Measurements from ENCODE around the gene TNFAIP3. TPM values are rescaled to one million over a fixed set of nuclear protein-coding genes. Genes with fewer than 3 reads are reported as not detected.
"Not testable (repeated sequence)": the region's sequence is repeated elsewhere in the genome, so short reads cannot be mapped to it uniquely, and the experiment has no call there.

Gene TNFAIP3
- total RNA-seq, 2 donors from 2014 or later: 217 to 268 TPM

DNA sequence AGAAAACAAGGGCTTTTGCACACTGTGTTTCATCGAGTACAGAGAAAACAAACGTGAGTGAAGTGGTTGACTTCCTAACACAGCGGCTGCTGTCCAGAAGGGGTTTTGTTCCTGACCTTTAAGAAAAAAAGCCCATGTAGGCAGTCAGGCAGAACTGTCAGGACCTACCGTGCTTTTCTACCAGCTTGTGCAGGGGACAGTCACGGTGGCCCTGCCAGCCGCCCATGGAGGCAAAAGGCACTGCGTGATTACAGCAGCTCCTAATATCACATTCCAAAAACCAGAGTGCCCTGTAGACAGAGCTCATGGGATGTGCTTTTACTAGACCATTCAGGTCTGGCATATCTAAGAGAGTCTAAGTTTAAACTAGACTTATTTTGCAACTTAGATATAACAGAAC lies 12.2 kb downstream of the TNFAIP3 start:
- H3K36me3 Mint-ChIP-seq: peaks cover 63 to 71% of the 10 kb centered on the region in 2 donors
- H3K27ac Mint-ChIP-seq: peak overlapping the region; percentile 87 to 90
- ATAC-seq (no peak), DNase-seq (ENCODE audit: low spot score in 2 of 2) (no peak)
- H3K9me3 Mint-ChIP-seq: no peaks in the 10 kb centered on the region

DNA sequence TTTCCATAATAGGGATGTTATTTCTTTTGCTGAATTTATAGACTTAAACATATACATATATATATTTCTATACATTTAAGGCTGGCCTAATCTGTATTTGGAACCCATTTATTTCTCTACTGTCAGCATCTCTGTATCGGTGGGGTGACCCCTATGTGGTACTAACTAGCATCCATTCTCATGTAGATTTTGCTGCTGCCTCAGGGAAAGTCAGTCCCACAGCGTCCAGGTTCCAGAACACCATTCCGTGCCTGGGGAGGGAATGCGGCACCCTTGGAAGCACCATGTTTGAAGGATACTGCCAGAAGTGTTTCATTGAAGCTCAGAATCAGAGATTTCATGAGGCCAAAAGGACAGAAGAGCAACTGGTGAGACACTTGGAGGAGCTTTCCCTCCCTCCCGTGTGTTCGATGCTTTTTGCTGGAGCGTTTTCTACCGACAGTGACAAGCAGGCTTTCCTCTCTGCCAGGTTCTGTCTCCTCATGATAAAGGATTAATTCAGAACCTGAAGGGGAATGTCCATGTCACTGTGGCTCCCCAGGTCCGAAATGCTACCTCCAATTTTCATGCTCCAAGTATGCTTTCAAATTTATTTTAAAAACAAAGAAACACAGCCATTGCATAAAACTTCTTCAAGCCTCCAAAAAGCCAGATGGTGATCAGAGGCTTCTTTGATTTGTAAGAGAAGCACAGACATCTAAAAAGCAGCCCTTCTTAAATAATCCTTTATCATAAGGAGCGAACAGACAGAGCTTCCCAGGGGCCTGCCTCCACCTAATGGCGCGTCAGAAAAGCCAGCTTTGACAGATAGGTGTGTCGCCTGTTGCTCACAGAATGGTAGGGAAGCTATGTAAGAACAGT lies 13.1 kb downstream of the TNFAIP3 start:
- H3K9me3 Mint-ChIP-seq: peaks cover 0 to 3% of the 10 kb centered on the region in 2 donors
- peak overlapping the region; percentile 79 to 94 for H3K27ac Mint-ChIP-seq
- DNase-seq (ENCODE audit: low spot score in 2 of 2) (no peak), ATAC-seq (no peak)
- H3K36me3 Mint-ChIP-seq: peaks cover 55 to 71% of the 10 kb centered on the region in 2 donors

DNA sequence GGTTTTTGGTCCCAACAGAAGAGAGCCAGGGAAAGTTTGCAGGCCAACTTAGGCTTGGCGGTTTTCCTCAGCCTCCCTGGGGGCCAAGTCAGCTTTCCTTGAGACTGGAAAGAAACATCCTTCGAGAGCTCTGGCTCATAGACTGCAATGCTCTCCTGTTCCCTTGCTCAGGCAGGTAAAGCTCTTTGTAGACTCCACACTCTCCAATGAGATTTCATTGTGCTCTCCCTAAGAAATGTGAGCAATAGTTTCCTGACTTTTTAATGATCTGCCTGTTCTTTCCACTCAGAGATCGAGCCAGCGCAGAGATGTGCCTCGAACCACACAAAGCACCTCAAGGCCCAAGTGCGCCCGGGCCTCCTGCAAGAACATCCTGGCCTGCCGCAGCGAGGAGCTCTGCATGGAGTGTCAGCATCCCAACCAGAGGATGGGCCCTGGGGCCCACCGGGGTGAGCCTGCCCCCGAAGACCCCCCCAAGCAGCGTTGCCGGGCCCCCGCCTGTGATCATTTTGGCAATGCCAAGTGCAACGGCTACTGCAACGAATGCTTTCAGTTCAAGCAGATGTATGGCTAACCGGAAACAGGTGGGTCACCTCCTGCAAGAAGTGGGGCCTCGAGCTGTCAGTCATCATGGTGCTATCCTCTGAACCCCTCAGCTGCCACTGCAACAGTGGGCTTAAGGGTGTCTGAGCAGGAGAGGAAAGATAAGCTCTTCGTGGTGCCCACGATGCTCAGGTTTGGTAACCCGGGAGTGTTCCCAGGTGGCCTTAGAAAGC lies 13.9 kb downstream of the TNFAIP3 start:
- Mint-ChIP-seq H3K27ac (peak overlapping the region; percentile 79 to 94), H3K9me3 (peaks cover 0 to 7% of the 10 kb centered on the region in 2 donors), H3K36me3 (peaks cover 50 to 69% of the 10 kb centered on the region in 2 donors)
- peak; percentile 7 to 13 for ATAC-seq
- no peak for DNase-seq (ENCODE audit: low spot score in 2 of 2)

DNA sequence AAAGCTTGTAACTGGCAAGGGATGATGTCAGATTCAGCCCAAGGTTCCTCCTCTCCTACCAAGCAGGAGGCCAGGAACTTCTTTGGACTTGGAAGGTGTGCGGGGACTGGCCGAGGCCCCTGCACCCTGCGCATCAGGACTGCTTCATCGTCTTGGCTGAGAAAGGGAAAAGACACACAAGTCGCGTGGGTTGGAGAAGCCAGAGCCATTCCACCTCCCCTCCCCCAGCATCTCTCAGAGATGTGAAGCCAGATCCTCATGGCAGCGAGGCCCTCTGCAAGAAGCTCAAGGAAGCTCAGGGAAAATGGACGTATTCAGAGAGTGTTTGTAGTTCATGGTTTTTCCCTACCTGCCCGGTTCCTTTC lies 14.4 kb downstream of the TNFAIP3 start:
- Mint-ChIP-seq H3K36me3 (peaks cover 55 to 72% of the 10 kb centered on the region in 2 donors), H3K27ac (peak overlapping the region in 1 of 2 donors; percentile 79), H3K9me3 (peaks cover 0 to 13% of the 10 kb centered on the region in 2 donors)
- ATAC-seq (peak; percentile 1 to 14), DNase-seq (ENCODE audit: low spot score in 2 of 2) (no peak)

DNA sequence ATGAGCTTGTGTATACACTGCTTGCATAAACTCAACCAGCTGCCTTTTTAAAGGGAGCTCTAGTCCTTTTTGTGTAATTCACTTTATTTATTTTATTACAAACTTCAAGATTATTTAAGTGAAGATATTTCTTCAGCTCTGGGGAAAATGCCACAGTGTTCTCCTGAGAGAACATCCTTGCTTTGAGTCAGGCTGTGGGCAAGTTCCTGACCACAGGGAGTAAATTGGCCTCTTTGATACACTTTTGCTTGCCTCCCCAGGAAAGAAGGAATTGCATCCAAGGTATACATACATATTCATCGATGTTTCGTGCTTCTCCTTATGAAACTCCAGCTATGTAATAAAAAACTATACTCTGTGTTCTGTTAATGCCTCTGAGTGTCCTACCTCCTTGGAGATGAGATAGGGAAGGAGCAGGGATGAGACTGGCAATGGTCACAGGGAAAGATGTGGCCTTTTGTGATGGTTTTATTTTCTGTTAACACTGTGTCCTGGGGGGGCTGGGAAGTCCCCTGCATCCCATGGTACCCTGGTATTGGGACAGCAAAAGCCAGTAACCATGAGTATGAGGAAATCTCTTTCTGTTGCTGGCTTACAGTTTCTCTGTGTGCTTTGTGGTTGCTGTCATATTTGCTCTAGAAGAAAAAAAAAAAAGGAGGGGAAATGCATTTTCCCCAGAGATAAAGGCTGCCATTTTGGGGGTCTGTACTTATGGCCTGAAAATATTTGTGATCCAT lies 15.3 kb downstream of the TNFAIP3 start:
- DNase-seq (ENCODE audit: low spot score in 2 of 2) (no peak), ATAC-seq (peak; percentile 50)
- Mint-ChIP-seq H3K27ac (peak overlapping the region; percentile 55 to 79), H3K36me3 (peaks cover 52 to 72% of the 10 kb centered on the region in 2 donors), H3K9me3 (peaks cover 3 to 14% of the 10 kb centered on the region in 2 donors)

DNA sequence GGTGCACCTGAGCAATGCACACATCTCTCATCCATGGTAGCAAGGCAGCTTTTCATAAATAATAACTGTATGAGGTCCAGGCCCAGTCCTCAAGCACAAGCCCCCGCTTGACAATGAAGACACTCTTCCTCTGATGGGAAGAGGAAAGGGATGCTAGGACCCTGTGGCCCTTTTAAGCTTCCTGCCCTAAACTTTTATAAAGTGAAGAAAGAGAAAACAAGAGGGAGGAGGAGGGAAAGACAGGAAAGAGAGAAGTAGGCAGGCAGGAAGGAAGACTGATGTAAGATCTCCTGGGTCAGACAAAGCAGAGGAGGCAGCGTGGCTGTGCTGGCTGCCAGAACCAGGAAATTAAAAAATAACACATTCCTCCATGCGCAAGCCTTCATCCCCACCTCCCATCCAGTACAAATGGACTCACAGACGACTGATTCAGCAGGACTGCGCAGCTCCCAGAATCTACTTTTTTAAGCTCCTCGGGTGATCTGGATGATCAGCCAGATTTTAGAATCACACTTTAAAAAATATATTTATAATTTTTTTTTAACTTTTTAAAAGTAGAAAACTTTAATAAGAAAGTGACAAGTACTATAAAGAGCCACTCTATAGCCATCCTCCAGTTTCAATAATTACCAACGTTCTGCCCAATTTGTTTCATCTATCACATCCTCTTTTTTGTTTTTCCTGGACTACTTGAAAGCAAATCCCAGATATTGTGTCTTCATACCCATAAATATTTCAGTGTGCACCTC lies 16.5 kb downstream of the TNFAIP3 start:
- H3K27ac Mint-ChIP-seq: peak overlapping the region; percentile 86 to 99
- peaks cover 44 to 71% of the 10 kb centered on the region in 2 donors for H3K36me3 Mint-ChIP-seq
- peaks cover 7 to 21% of the 10 kb centered on the region in 2 donors for H3K9me3 Mint-ChIP-seq
- DNase-seq (ENCODE audit: low spot score in 2 of 2): no peak
- ATAC-seq: peak; percentile 42 to 50

DNA sequence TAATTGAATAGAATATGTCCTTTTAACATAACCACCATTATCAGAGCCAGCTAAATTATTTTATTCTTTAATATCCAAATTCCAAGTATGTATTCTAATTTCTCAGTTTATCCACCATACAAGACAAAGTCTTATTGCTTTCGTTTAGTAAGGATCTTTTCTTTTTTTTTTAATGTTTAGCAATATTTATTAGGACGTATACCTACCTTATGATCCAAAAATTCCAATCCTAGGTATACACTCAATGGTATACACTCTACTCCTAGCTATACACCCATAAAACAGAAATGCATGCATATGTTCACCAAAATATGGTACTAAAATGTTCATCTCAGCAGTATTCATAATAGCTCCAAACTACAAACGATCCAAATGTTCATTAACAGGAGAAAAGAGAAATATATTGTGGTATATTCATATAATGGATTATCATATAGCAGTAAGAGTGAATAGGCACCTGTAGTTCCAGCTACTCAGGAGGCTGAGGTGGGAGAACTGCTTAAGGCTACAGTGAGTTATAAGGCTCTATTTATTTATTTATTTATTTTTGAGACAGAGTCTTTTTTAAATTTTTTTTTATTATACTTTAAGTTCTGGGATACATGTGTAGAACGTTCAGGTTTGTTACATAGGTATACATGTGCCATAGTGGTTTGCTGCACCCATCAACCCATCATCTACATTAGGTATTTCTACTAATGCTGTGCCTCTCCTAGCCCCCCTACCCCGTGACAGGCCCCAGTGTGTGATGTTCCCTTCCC lies 17.3 kb downstream of the TNFAIP3 start:
- Mint-ChIP-seq H3K9me3 (peaks cover 12 to 27% of the 10 kb centered on the region in 2 donors), H3K36me3 (peaks cover 38 to 71% of the 10 kb centered on the region in 2 donors), H3K27ac (peak overlapping the region; percentile 22 to 86)
- ATAC-seq (peak in 1 of 2 donors; percentile 28), DNase-seq (ENCODE audit: low spot score in 2 of 2) (no peak)

DNA sequence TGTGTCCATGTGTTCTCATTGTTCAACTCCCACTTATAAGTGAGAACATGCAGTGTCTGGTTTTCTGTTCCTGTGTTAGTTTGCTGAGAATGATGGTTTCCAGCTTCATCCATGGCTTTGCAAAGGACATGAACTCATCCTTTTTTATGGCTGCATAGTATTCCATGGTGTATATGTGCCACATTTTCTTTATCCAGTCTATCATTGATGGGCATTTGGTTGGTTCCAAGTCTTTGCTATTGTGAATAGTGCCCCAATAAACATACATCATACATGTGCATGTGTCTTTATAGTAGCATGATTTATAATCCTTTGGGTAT lies 17.8 kb downstream of the TNFAIP3 start:
- Mint-ChIP-seq H3K27ac (peak overlapping the region; percentile 7 to 86), H3K36me3 (peaks cover 35 to 71% of the 10 kb centered on the region in 2 donors), H3K9me3 (peaks cover 13 to 31% of the 10 kb centered on the region in 2 donors)
- not testable (repeated sequence) for ATAC-seq; DNase-seq (ENCODE audit: low spot score in 2 of 2)

DNA sequence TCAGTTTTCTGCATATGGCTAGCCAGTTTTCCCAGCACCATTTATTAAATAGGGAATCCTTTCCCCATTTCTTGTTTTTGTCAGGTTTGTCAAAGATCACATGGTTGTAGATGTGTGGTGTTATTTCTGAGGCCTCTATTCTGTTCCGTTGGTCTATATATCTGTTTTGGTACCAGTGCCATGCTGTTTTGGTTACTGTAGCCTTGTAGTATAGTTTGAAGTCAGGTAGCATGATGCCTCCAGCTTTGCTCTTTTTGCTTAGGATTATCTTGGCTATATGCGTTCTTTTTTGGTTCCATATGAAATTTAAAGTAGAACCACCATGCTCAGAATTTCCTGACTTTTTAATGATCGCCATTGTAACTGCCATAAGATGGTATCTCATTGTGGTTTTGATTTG lies 19.2 kb downstream of the TNFAIP3 start:
- H3K27ac Mint-ChIP-seq: peak overlapping the region in 1 of 2 donors; percentile 86
- not testable (repeated sequence) for ATAC-seq; DNase-seq (ENCODE audit: low spot score in 2 of 2)
- H3K9me3 Mint-ChIP-seq: peaks cover 16 to 34% of the 10 kb centered on the region in 2 donors
- peaks cover 28 to 66% of the 10 kb centered on the region in 2 donors for H3K36me3 Mint-ChIP-seq

DNA sequence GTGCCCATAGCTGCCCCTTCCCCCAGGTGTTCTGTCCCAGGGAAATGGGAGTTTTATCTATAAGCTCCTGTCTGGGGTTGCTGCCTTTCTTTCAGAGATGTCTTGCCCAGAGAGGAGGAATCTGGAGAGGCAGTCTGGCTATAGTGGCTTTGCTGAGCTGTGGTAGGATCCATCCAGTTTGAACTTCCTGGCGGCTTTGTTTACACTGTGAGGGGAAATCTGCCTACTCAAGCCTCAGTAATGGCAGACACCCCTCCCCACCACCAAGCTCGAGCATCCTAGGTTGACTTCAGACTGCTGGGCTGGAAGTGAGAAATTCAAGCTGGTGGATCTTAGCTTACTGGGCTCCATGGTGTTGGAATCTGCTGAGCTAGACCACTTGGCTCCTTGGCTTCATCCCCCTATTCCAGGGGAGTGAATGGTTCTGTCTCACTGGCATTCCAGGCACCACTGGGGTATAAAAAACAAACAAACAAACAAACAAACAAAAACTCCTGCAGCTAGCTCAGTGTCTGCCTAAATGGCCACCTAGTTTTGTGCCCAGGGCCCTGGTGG lies 24.0 kb downstream of the TNFAIP3 start:
- Mint-ChIP-seq H3K36me3 (peaks cover 23 to 73% of the 10 kb centered on the region in 2 donors), H3K27ac (no peak overlapping the region), H3K9me3 (peaks cover 19 to 42% of the 10 kb centered on the region in 2 donors)
- no peak for ATAC-seq
- no peak for DNase-seq (ENCODE audit: low spot score in 2 of 2)

DNA sequence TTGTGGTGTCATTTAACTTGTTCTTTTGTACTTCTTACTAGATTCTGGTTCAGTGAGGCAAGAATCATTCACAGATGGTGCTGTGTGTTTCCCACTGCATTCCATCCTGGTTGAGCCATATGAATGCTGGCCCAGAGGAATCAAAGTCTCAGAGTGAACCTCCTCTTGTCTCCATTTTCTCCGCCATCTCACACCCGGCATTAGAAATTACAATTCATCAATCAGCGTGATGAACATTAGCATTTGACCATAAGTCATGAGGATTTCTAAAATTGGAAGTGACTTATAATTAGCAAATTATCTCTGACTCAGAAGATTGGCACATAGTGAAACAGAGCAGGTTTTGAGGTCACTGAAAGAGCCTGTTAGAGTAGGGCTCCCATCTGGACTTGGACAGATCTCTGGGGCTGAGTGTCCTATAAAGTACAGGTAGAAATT lies 25.2 kb downstream of the TNFAIP3 start:
- DNase-seq (ENCODE audit: low spot score in 2 of 2) (no peak), ATAC-seq (peak in 1 of 2 donors; percentile 37)
- H3K9me3 Mint-ChIP-seq: peaks cover 17 to 39% of the 10 kb centered on the region in 2 donors
- H3K36me3 Mint-ChIP-seq: peaks cover 17 to 62% of the 10 kb centered on the region in 2 donors
- H3K27ac Mint-ChIP-seq: no peak overlapping the region

DNA sequence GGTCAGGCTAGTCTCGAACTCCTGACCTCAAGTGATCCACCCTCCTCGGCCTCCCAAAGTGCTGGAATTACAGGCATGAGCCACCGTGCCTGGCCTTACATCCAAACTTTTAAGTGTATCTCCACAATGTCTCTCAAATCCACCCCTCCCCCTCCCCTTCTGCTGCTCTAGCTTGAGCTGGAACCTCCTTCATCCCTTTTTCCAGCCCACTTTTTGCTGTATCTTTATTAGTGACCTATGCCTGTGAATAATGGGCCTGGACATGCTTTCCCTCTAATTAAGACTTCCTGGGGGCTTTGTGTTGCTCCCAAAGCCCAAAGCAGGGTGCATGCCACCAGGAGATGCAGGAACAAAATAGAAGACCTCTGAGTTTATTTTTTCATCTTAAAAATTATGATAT lies 26.1 kb downstream of the TNFAIP3 start:
- Mint-ChIP-seq H3K36me3 (peaks cover 17 to 57% of the 10 kb centered on the region in 2 donors), H3K27ac (no peak overlapping the region), H3K9me3 (peaks cover 16 to 35% of the 10 kb centered on the region in 2 donors)
- DNase-seq (ENCODE audit: low spot score in 2 of 2) (no peak), ATAC-seq (no peak)

DNA sequence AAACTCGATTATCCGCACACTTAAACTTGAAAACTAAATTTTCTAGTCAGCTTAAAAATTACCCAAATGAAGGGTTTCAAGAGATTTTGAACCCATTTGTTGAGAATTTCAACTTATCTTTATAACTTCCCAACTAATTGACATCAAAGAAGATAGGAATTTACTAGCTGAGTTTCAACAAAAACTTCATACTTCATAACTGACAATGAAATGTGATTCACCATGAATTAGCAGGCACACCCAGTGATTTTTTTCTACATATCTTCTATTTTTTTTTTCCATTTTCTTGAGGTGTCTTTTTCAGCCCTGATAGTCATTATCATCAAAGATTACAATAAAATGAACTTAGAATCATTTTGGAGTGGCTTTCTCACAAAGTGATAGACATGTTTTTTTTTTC lies 26.7 kb downstream of the TNFAIP3 start:
- Mint-ChIP-seq H3K36me3 (peaks cover 11 to 53% of the 10 kb centered on the region in 2 donors), H3K27ac (no peak overlapping the region), H3K9me3 (peaks cover 11 to 29% of the 10 kb centered on the region in 2 donors)
- no peak for ATAC-seq
- DNase-seq (ENCODE audit: low spot score in 2 of 2): no peak

DNA sequence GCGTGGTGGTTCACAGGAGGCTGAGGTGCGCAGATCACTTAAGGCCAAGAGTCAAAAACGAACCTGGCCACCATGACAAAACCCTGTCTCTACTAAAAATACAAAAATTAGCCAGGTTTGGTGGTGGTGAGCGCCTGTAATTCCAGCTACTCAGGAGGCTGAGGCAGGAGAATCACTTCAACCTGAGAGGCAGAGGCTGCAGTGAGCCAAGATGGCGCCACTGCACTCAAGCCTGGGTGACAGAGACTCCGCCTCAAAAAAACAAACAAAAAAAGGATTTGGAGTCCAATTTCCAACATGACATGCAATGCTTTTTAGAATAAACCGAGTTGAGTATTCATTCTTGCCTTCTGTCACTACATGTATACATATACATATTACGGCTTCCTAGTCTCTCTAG lies 27.3 kb downstream of the TNFAIP3 start:
- not testable (repeated sequence) for ATAC-seq; DNase-seq (ENCODE audit: low spot score in 2 of 2)
- peaks cover 11 to 47% of the 10 kb centered on the region in 2 donors for H3K36me3 Mint-ChIP-seq

More for the DNA sequence above, 27.3 kb downstream of the TNFAIP3 start:
- H3K9me3 Mint-ChIP-seq: peaks cover 6 to 24% of the 10 kb centered on the region in 2 donors
- not testable (repeated sequence) for H3K27ac Mint-ChIP-seq

Measured in activated naive CD4-positive, alpha-beta T cell treated with anti-CD3 and anti-CD28 coated beads, Interleukin-2, amount 50 U/mL, for 72 hours (primary cell).